GM18499 (cell line): Measurements from ENCODE around the gene CDH4.

Experiments
- ATAC-seq: cut with Tn5 transposase; IDR thresholded peaks from one replicate; pipeline ENCODE4 v1.9.1; 2021; ENCODE audit warnings: moderate number of reproducible peaks; ENCODE audit not compliant: insufficient read depth, unreplicated experiment

Gene CDH4

GRCh38 chr20:61799394-61799923, 547.4 kb downstream of the CDH4 start:
- no peak for ATAC-seq

- no peak for ATAC-seq
Observed at GRCh38 chr20:61799928-61800327, 547.9 kb downstream of the CDH4 start.

GRCh38 chr20:61800359-61801064, 548.5 kb downstream of the CDH4 start:
- ATAC-seq = no peak

GRCh38 chr20:61801065-61801360, 549.0 kb downstream of the CDH4 start:
- no peak for ATAC-seq

GRCh38 chr20:61801428-61801827, 549.4 kb downstream of the CDH4 start:
- no peak for ATAC-seq

GRCh38 chr20:61801857-61802442, 549.9 kb downstream of the CDH4 start:
- ATAC-seq = no peak

- no peak for ATAC-seq
Observed at GRCh38 chr20:61802721-61803311, 550.8 kb downstream of the CDH4 start.

- ATAC-seq = no peak
Observed at GRCh38 chr20:61803416-61803914, 551.4 kb downstream of the CDH4 start.

- no peak for ATAC-seq
Observed at GRCh38 chr20:61803915-61804751, 552.1 kb downstream of the CDH4 start.

- ATAC-seq = no peak
Observed at GRCh38 chr20:61804752-61805295, 552.8 kb downstream of the CDH4 start.

- ATAC-seq = no peak
Observed at GRCh38 chr20:61805365-61805764, 553.3 kb downstream of the CDH4 start.

- no peak for ATAC-seq
Observed at GRCh38 chr20:61805781-61806180, 553.7 kb downstream of the CDH4 start.

- no peak for ATAC-seq
Observed at GRCh38 chr20:61806314-61806713, 554.3 kb downstream of the CDH4 start.

GRCh38 chr20:61806995-61807394, 554.9 kb downstream of the CDH4 start:
- ATAC-seq = no peak

GRCh38 chr20:61807471-61808160, 555.6 kb downstream of the CDH4 start:
- no peak for ATAC-seq

GRCh38 chr20:61808447-61808846, 556.4 kb downstream of the CDH4 start:
- no peak for ATAC-seq

GRCh38 chr20:61809006-61809770, 557.1 kb downstream of the CDH4 start:
- no peak for ATAC-seq

GRCh38 chr20:61810066-61810737, 558.1 kb downstream of the CDH4 start:
- ATAC-seq = no peak

- ATAC-seq = no peak
Observed at GRCh38 chr20:61810738-61811135, 558.7 kb downstream of the CDH4 start.
